Testis (tissue), 3 donors: ENCODE results near the gene CDC25C. TPM values are rescaled to one million over a fixed set of nuclear protein-coding genes. Genes with fewer than 3 reads are reported as not detected.
A peak's percentile ranks its signal among the peaks of the same experiment; 100 is the strongest.

ENCODE experiments used
- DNase-seq: peaks from one replicate; pipeline ENCODE4 v3.0.0-alpha.2; 2019
- H3K27ac ChIP-seq, 2 donors: fragments of 200-600 bp; sonication (generic); one replicate each; pipeline ENCODE4 v1.5.1; 2019
- H3K27me3 ChIP-seq: fragments of 200-600 bp; sonication (generic); one replicate; pipeline ENCODE4 v1.5.1; 2019
- H3K36me3 ChIP-seq: fragments of 200-600 bp; sonication (generic); one replicate; pipeline ENCODE4 v1.5.1; 2017; ENCODE audit warnings: low read depth; ENCODE audit errors: missing control alignments
- H3K4me1 ChIP-seq: fragments of 200-600 bp; sonication (generic); one replicate; pipeline ENCODE4 v1.5.1; 2019
- H3K4me3 ChIP-seq, 2 donors: fragments of 200-600 bp; sonication (generic); one replicate each; pipeline ENCODE4 v1.5.1; 2017 to 2019
- H3K9me3 ChIP-seq: fragments of 200-600 bp; sonication (generic); one replicate; pipeline ENCODE4 v1.5.1; 2017
- POLR2A ChIP-seq: fragments of 450-650 bp; IDR thresholded peaks from one replicate; pipeline ENCODE4 v1.6.1; 2017; ENCODE audit warnings: antibody characterized with exemption, mild to moderate bottlenecking, moderate library complexity
- WGBS, 2 donors: methylation state at CpG; one replicate each; pipeline ENCODE4 v1.1.5; 2018; 5-methylcytosine and 5-hydroxymethylcytosine counted together
- intact Hi-C: fragments of 100-400 bp; cut with DNase I; formaldehyde crosslinking; loops from one replicate; pipeline ENCODE4 v1.15.1; 2023; ENCODE audit warnings: low total_unique reads
- polyA plus RNA-seq: library from polyadenylated mRNA; stranded (reverse); fragments of 350-450 nt; fragmentation: Illumina TruSeq; extraction: RNeasy Lipid Tissue Mini Kit (QIAGEN cat#74804); gene quantifications from one replicate; pipeline ENCODE4 v1.2.3, GENCODE V29; 2014; ENCODE audit warnings: low read depth, low replicate concordance; ENCODE audit not compliant: insufficient read depth
- total RNA-seq, 2 donors: library from RNA; depleted of rRNA; stranded (reverse); fragments of >200 nt; gene quantifications; one replicate each; pipeline ENCODE4 v1.2.3, GENCODE V29; 2016
- TF ChIP-seq, protein P1 (sequence below), 3 experiments: fragments of 450-650 bp in 2 of 3; fragments of 200-600 bp in 1 of 3; sonication (generic) in 1 of 3; IDR thresholded peaks; one replicate each; pipeline ENCODE4 v1.5.1; 2016 to 2019; ENCODE audit warnings: antibody characterized with exemption in 3 of 3, mild to moderate bottlenecking in 2 of 3, moderate library complexity in 1 of 3

The CDC25C gene
- total and polyA plus RNA-seq, 3 donors from 2014 or later = 11.8 to 39.9 (median 23.7) TPM

DNA sequence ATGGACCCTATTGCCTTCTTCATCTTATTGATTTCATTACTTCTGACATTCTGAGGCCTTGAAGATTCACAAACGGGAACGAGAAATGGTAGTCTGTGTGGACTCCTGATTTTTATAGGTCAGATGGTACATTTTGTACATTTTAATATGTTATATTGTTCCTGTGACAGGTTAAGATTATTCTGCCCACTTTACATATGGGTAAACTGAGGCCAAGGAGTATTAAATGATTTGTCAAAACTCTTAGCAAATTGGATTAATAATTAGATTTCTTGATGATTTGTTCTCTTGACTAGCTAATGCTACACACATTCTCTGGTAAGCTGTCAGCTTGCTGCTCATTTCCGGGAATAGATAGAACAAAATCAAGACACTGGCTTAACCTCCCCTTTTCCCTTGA is 8.4 kb upstream of the CDC25C start:
- TF ChIP-seq POLR2A = no peak
- TF ChIP-seq, protein P1, sequence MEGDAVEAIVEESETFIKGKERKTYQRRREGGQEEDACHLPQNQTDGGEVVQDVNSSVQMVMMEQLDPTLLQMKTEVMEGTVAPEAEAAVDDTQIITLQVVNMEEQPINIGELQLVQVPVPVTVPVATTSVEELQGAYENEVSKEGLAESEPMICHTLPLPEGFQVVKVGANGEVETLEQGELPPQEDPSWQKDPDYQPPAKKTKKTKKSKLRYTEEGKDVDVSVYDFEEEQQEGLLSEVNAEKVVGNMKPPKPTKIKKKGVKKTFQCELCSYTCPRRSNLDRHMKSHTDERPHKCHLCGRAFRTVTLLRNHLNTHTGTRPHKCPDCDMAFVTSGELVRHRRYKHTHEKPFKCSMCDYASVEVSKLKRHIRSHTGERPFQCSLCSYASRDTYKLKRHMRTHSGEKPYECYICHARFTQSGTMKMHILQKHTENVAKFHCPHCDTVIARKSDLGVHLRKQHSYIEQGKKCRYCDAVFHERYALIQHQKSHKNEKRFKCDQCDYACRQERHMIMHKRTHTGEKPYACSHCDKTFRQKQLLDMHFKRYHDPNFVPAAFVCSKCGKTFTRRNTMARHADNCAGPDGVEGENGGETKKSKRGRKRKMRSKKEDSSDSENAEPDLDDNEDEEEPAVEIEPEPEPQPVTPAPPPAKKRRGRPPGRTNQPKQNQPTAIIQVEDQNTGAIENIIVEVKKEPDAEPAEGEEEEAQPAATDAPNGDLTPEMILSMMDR (IDR thresholded peaks at IDR 0.05) = no peak
- Histone ChIP-seq H3K36me3 (no peaks in the 10 kb centered on the region), H3K9me3 (no peaks in the 10 kb centered on the region), H3K27me3 (no peaks in the 10 kb centered on the region), H3K27ac (peak overlapping the region; percentile 97 to 99), H3K4me1 (peaks cover 14% of the 10 kb centered on the region), H3K4me3 (no peak overlapping the region)
- 56 to 59% methylated on average over 3 of the region's 3 CpGs for WGBS, 2 donors
- intact Hi-C loops = no loop called here
- no peak for DNase-seq

DNA sequence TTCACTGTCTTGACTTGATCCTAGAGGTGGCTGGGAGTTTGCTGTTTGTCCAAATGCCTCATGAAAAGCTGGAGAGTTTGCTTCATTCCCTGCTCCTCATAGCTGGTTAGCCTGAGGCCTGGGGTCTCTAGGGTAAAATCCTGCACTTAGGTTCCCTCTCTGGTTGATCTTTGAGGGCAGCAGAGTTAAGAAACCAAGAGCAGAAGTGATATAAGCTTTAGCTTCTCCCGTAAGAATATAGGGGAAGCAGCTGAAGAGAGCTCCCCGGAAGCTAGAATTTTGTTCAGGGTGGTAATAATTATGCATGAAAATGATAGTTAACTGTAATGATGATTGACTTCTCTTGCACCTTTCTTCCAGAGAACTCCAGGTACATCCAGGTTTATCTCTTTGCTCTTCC is 7.9 kb upstream of the CDC25C start:
- TF ChIP-seq, protein P1 (IDR thresholded peaks at IDR 0.05) = no peak
- TF ChIP-seq POLR2A = no peak
- Histone ChIP-seq H3K4me1 (peaks cover 14% of the 10 kb centered on the region), H3K27ac (peak overlapping the region; percentile 97 to 99), H3K9me3 (no peaks in the 10 kb centered on the region), H3K27me3 (no peaks in the 10 kb centered on the region), H3K36me3 (no peaks in the 10 kb centered on the region), H3K4me3 (peak overlapping the region; percentile 93 to 98)
- intact Hi-C loops = no loop called here
- DNase-seq = no peak
- WGBS, 2 donors = 32 to 34% methylated on average over 2 of the region's 2 CpGs

DNA sequence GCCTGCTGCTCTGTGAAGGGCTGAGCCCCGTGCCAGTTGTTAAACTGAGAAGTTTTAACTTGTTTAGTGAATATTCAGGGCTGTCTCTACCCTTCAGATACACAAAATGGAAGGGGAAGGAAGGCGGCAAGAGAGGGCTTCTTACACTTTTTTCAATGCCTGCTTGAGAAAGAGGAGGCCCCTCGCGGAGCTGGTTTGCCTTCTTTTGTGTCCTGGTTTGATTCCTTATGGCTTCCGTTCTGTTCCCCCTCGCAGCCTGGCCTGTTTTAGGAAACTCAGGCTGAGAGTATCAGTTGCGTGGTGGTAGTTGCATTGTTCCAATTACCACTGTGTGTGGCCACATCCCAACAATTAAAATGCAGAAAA is 7.5 kb upstream of the CDC25C start:
- H3K27ac ChIP-seq = peak overlapping the region; percentile 97 to 99
- intact Hi-C loops = no loop called here
- TF ChIP-seq, protein P1 (IDR thresholded peaks at IDR 0.05) = no peak
- no peak for TF ChIP-seq POLR2A
- no peaks in the 10 kb centered on the region for H3K9me3 ChIP-seq
- H3K36me3 ChIP-seq = no peaks in the 10 kb centered on the region
- peak; percentile 45 for DNase-seq
- H3K4me3 ChIP-seq = peak overlapping the region; percentile 93 to 98
- H3K4me1 ChIP-seq = peaks cover 14% of the 10 kb centered on the region
- no peaks in the 10 kb centered on the region for H3K27me3 ChIP-seq
- WGBS, 2 donors = 1% methylated on average over 7 of the region's 7 CpGs

GRCh38 chr5:138338411-138339090 is 6.9 kb upstream of the CDC25C start:
- TF ChIP-seq, protein P1 (IDR thresholded peaks at IDR 0.05) = no peak
- TF ChIP-seq POLR2A = no peak
- peak overlapping the region; percentile 93 to 98 for H3K4me3 ChIP-seq
- 0% methylated on average over 1 to 19 of the region's 22 CpGs for WGBS, 2 donors
- H3K9me3 ChIP-seq = no peaks in the 10 kb centered on the region
- intact Hi-C loops = no loop called here
- H3K27ac ChIP-seq = peak overlapping the region; percentile 97 to 99
- H3K4me1 ChIP-seq = peaks cover 14% of the 10 kb centered on the region
- H3K27me3 ChIP-seq = no peaks in the 10 kb centered on the region
- no peaks in the 10 kb centered on the region for H3K36me3 ChIP-seq
- DNase-seq = no peak
